GM19099 (cell line): Measurements from ENCODE around the gene NUMB.

Source experiments
- POLR2A ChIP-seq: IDR thresholded peaks from 3 replicates; pipeline ENCODE4 v1.6.1; 2011; ENCODE audit warnings: low read depth; ENCODE audit not compliant: insufficient read length; ENCODE audit errors: extremely low read depth

The NUMB gene

DNA sequence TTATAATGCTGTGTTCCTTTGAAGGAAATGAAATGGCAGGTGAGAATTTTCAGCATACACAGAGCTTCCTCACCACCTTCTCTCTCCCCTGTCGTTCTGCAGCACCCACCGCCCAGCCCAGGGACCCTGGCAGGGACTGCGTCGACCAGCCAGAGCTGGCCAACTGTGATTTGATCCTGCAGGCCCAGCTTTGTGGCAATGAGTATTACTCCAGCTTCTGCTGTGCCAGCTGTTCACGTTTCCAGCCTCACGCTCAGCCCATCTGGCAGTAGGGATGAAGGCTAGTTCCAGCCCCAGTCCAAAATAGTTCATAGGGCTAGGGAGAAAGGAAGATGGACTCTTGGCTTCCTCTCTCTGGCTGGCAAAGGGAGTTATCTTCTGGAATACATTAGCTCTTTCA lies 186.0 kb downstream of the NUMB start:
- TF ChIP-seq POLR2A: no peak

GRCh38 chr14:73269729-73270531 lies 188.4 kb downstream of the NUMB start:
- TF ChIP-seq POLR2A: no peak

DNA sequence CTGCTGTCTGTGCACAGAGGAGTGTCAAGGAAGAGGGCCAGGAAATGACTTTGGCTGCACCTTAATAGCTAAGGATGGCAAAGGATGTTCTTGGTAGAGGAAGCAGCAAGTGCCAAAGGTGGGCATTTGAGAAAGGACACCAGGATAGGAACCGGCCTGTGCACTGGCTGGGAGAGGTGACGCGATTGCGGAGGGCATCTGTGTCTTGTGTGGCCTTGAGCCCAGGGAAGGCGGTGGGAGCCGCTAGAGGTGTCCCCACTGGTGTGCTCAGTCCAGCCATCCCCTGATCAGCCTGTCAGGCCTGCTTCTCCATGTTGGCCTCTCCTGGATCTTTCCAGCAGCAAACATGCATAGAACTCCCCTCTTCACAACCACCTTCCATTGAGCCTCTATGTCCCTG lies 190.9 kb downstream of the NUMB start:
- no peak for TF ChIP-seq POLR2A

GRCh38 chr14:73266317-73266716 lies 192.0 kb downstream of the NUMB start:
- TF ChIP-seq POLR2A: no peak

DNA sequence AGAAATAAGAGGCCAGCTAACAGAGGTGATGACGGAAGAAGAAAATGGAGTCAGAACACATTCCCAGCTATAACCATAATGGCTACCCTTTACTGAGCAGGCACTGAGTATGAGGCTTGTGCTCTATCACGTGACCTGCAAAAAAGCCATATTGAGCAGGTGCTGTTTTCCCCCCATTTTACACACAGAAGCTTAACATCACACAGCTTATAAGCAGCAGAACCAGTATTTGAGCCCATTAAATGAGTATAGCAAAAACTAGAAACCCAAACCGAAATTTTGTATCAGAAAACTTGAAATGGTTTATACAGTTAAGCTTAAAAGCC lies 192.7 kb downstream of the NUMB start:
- no peak for TF ChIP-seq POLR2A

- no peak for TF ChIP-seq POLR2A
These were observed 193.2 kb downstream of the NUMB start for GRCh38 chr14:73264885-73265720.

DNA sequence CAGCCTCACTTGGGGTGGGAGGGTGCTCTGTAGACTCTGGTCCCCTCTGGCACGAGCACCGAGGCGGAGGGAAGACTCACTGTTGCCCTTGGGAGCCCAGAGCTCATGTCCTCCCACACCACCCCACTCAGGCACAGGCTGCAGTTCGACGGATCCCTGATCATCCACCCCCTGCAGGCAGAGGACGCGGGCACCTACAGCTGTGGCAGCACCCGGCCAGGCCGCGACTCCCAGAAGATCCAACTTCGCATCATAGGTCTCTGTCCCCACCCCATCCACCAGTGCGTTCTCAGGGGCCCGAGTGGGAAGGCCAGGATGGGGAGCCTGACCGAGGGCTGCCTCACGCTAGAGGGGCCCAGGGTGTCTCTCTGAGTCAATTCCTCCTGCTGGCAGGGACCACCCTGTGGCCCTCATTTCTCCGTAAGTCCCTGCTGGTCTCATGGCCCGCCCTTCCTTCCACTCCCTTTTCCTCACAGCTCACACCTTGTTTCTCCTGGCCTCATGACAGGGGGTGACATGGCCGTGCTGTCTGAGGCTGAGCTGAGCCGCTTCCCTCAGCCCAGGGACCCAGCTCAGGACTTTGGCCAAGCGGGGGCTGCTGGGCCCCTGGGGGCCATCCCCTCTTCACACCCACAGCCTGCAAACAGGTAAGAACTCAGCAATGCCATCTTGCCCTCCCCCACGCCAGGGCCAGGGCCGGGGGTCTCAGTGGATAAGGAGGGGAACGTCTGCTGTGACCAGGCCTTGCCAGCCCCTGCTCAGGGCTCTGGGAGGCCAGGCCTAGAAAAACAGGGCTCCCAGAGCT lies 194.1 kb downstream of the NUMB start:
- no peak for TF ChIP-seq POLR2A

- TF ChIP-seq POLR2A: no peak
These were observed 194.7 kb downstream of the NUMB start for GRCh38 chr14:73263606-73264005.

- TF ChIP-seq POLR2A: no peak
These were observed 195.7 kb downstream of the NUMB start for GRCh38 chr14:73262427-73263183.

GRCh38 chr14:73261520-73262426 lies 196.6 kb downstream of the NUMB start:
- no peak for TF ChIP-seq POLR2A

DNA sequence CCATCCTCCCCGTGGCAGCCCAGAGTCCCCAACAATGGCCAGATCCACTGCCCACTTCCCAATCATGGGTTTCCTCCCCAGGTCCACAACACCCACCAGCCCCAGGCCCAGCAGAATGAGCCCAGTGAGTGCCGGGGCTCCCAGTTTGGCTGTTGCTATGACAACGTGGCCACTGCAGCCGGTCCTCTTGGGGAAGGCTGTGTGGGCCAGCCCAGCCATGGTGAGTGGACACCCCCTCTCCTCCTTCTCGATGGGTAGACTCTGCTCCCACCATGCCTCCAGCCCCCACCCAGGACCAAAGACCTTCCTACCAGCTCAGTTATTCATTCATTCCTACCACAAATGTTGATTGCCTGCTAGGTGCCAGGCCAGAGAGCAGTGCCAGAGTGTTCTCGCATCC lies 197.3 kb downstream of the NUMB start:
- no peak for TF ChIP-seq POLR2A

- no peak for TF ChIP-seq POLR2A
These were observed 197.8 kb downstream of the NUMB start for GRCh38 chr14:73260574-73260973.

GRCh38 chr14:73259837-73260236 lies 198.5 kb downstream of the NUMB start:
- no peak for TF ChIP-seq POLR2A

GRCh38 chr14:73258845-73259611 lies 199.3 kb downstream of the NUMB start:
- TF ChIP-seq POLR2A: no peak

GRCh38 chr14:73258076-73258475 lies 200.3 kb downstream of the NUMB start:
- no peak for TF ChIP-seq POLR2A
